GM12878 (cell line): ENCODE data around the gene HECTD3. TPM values are rescaled to one million over a fixed set of nuclear protein-coding genes. Genes with fewer than 3 reads are reported as not detected.

Experiments
- ATAC-seq: fragments of 200-7000 bp; cut with Tn5 transposase; 3 replicates; pipeline ENCODE4 v1.9.1; 2020; ENCODE audit warnings: mild to moderate bottlenecking, moderate library complexity
- BruUV-seq: library from RNA; stranded (reverse); fragments of 400-500 nt; replicated peaks from 2 replicates; lab custom pipeline; 2021; lab: Mats Ljungman, UMichigan
- CTCF ChIA-PET: fragments of 300-600 bp; sonication (Branson Sonifier 250); formaldehyde crosslinking; extraction: SDS; loops from one replicate; lab custom pipeline; 2021; ENCODE audit warnings: inconsistent platforms; lab: Yijun Ruan, JAX
- POLR2A ChIA-PET: fragments of 350-600 bp; formaldehyde crosslinking; extraction: SDS; loops from one replicate; lab custom pipeline; 2021; ENCODE audit warnings: inconsistent platforms; lab: Charles Lee
- RAD21 ChIA-PET: fragments of 300-600 bp; sonication (Branson Sonifier 250); formaldehyde crosslinking; loops from one replicate; lab custom pipeline; 2023; ENCODE audit warnings: antibody characterized with exemption; ENCODE audit not compliant: unreplicated experiment; lab: Charles Lee
- SMC1A ChIA-PET: fragments of 300-600 bp; sonication (Branson Sonifier 250); formaldehyde crosslinking; loops from one replicate; lab custom pipeline; 2023; ENCODE audit not compliant: unreplicated experiment, uncharacterized antibody; lab: Charles Lee
- DNase-seq: peaks from one replicate; pipeline ENCODE4 v3.0.0-alpha.2; 2011; ENCODE audit warnings: low read depth, low spot score
- FAIRE-seq: peaks from 3 replicates; lab custom pipeline; 2011; peaks lifted over from hg19 to GRCh38; lab: Jason Lieb, UNC
- H2AFZ ChIP-seq: 2 replicates; pipeline ENCODE4 v1.6.0; 2011; ENCODE audit warnings: low read depth, low read length, control low read depth; ENCODE audit not compliant: control insufficient read depth
- H3K27ac ChIP-seq: 2 replicates; pipeline ENCODE4 v1.5.1; 2011; ENCODE audit warnings: control low read depth; ENCODE audit not compliant: control insufficient read depth, insufficient read depth
- H3K27me3 ChIP-seq, 2 experiments: replicated peaks in 1 of 2; 2 replicates each; pipeline versions ENCODE4 v1.6.0 to v1.6.1; 2011; ENCODE audit warnings: low read length in 1 of 2; ENCODE audit not compliant: control insufficient read depth in 2 of 2, insufficient read depth in 2 of 2
- H3K36me3 ChIP-seq, 2 experiments: 2 replicates each; pipeline ENCODE4 v1.5.1; 2011; ENCODE audit warnings: low read length in 1 of 2; ENCODE audit not compliant: control insufficient read depth in 2 of 2, insufficient read depth in 2 of 2
- H3K4me1 ChIP-seq: 2 replicates; pipeline ENCODE4 v1.6.1; 2011; ENCODE audit warnings: mild to moderate bottlenecking, low read length, moderate library complexity, mixed read lengths; ENCODE audit not compliant: control insufficient read depth, insufficient read depth
- H3K4me2 ChIP-seq: 2 replicates; pipeline ENCODE4 v1.6.0; 2011; ENCODE audit warnings: control low read depth; ENCODE audit not compliant: control insufficient read depth, insufficient read depth
- H3K4me3 ChIP-seq: fragments of 200-600 bp; sonication (generic); 2 replicates; pipeline ENCODE4 v1.5.1; 2016
- H3K79me2 ChIP-seq: 2 replicates; pipeline ENCODE4 v1.6.0; 2011; ENCODE audit warnings: low read length; ENCODE audit not compliant: control insufficient read depth, insufficient read depth
- H3K9ac ChIP-seq: 2 replicates; pipeline ENCODE4 v1.8.0; 2011; ENCODE audit warnings: low read length, control low read depth, mixed read lengths; ENCODE audit not compliant: control insufficient read depth, insufficient read depth
- H3K9me3 ChIP-seq: replicated peaks from 3 replicates; pipeline ENCODE4 v1.5.1; 2011; ENCODE audit warnings: mild to moderate bottlenecking, low read length; ENCODE audit not compliant: control insufficient read depth, insufficient read depth
- H4K20me1 ChIP-seq: 2 replicates; pipeline ENCODE4 v1.6.0; 2011; ENCODE audit not compliant: control insufficient read depth, insufficient read depth
- E4F1 ChIP-seq: fragments of 450-650 bp; IDR thresholded peaks from 2 replicates; pipeline ENCODE4 v1.6.1; 2018; ENCODE audit warnings: borderline replicate concordance, mild to moderate bottlenecking; ENCODE audit not compliant: partially characterized antibody
- KLF5 ChIP-seq: fragments of 450-650 bp; IDR thresholded peaks from 2 replicates; pipeline ENCODE4 v1.6.1; 2014; ENCODE audit warnings: mild to moderate bottlenecking; ENCODE audit not compliant: partially characterized antibody
- NBN ChIP-seq: fragments of 450-650 bp; IDR thresholded peaks from 2 replicates; pipeline ENCODE4 v1.6.1; 2016
- POLR2A ChIP-seq: IDR thresholded peaks from 2 replicates; pipeline ENCODE4 v1.6.1; 2011; ENCODE audit warnings: low read depth, mild to moderate bottlenecking, low read length
- POU2F2 ChIP-seq: IDR thresholded peaks from 3 replicates; pipeline ENCODE4 v1.6.1; 2011; ENCODE audit warnings: low read depth, mild to moderate bottlenecking, low read length, borderline replicate concordance
- REST ChIP-seq: IDR thresholded peaks from 2 replicates; pipeline ENCODE4 v1.6.1; 2012; ENCODE audit warnings: mild to moderate bottlenecking, low read depth, low read length
- RUNX3 ChIP-seq: IDR thresholded peaks from 2 replicates; pipeline ENCODE4 v1.6.1; 2012; ENCODE audit warnings: low read length, inconsistent platforms
- TCF12 ChIP-seq: IDR thresholded peaks from 2 replicates; pipeline ENCODE4 v1.6.1; 2011; ENCODE audit warnings: low read depth, mild to moderate bottlenecking, low read length
- ZNF687 ChIP-seq: fragments of 450-650 bp; IDR thresholded peaks from 2 replicates; pipeline ENCODE4 v1.6.1; 2017; ENCODE audit warnings: mild to moderate bottlenecking, moderate library complexity
- WGBS: methylation state at CpG from one replicate; pipeline ENCODE4 v1.1.6; 2016; ENCODE audit warnings: low lambda C conversion rate; ENCODE audit not compliant: insufficient replicate concordance, insufficient coverage; ENCODE audit errors: missing lambda C conversion rate; 5-methylcytosine and 5-hydroxymethylcytosine counted together
- in situ Hi-C: fragments of 300-500 bp; cut with MboI; formaldehyde crosslinking; loops from 9 replicates; pipeline ENCODE4 v1.14.3; 2018; ENCODE audit warnings: mixed read lengths
- intact Hi-C: fragments of 100-400 bp; cut with micrococcal nuclease; formaldehyde crosslinking; loops from one replicate; pipeline ENCODE4 v1.14.2; 2022; ENCODE audit not compliant: unreplicated experiment
- polyA plus RNA-seq, 11 experiments: library from polyadenylated mRNA; depleted of rRNA in 4 of 11; unstranded in 6 of 11; stranded (reverse) in 5 of 11; fragments of >200 nt; fragmentation: Nextera tagmentation in 4 of 11; fragmentation: Illumina TruSeq in 1 of 11; extraction: Ambion mirVana in 4 of 11; extraction: Trizol in 1 of 11; gene quantifications; 1 replicate in 1 of 11; 2 replicates in 10 of 11; pipeline versions ENCODE4 v1.2.1 to v1.2.3, GENCODE V29; 2011 to 2016; ENCODE audit warnings: inconsistent platforms in 2 of 11, missing spikeins in 2 of 11, low read depth in 1 of 11
- total RNA-seq, 4 experiments: library from RNA; depleted of rRNA in 3 of 4; stranded (reverse); fragments of >200 nt in 3 of 4; fragmentation: Illumina TruSeq in 1 of 4; extraction: Trizol in 1 of 4; gene quantifications; 2 replicates each; pipeline versions ENCODE4 v1.2.1 to v1.2.3, GENCODE V29; 2013 to 2021
- TF ChIP-seq, protein P1 (sequence below): IDR thresholded peaks from 2 replicates; pipeline ENCODE4 v1.6.1; 2011; ENCODE audit warnings: low read depth, low read length, improper control_type of control experiment, borderline replicate concordance

HECTD3 gene
- total and polyA plus RNA-seq, 10 of the 15 experiments (the other 5 are each of a cell fraction or from before 2014, with no cell fraction given) = 3.4 to 30.4 (median 22.6) TPM

- in situ Hi-C loops = loop anchor here (5.0 kb wide), 3 partner anchors 290 to 570 kb away; partner anchors contain the start of genes NASP and TESK2
- no peaks in the 10 kb centered on the region for H4K20me1 ChIP-seq
- peaks cover 17% of the 10 kb centered on the region for H3K4me1 ChIP-seq
- ChIA-PET RAD21 (interaction anchor here (0.5 to 12.5 kb wide), 30 partner anchors 9 to 488 kb away, joined by 3 to 313 read pairs (median 4); partner anchors contain the start of genes BTBD19, CCDC163, EIF2B3 and MMACHC), SMC1A (interaction anchor here (0.5 to 12.5 kb wide), 35 partner anchors 12 to 573 kb away, joined by 3 to 284 read pairs (median 4); partner anchors contain the start of genes BEST4, CCDC163, EIF2B3 and MMACHC), CTCF (interaction anchor here (0.6 to 11.4 kb wide), 32 partner anchors 14 to 558 kb away, joined by 3 to 252 read pairs (median 6); partner anchors contain the start of genes BEST4, CCDC163, EIF2B3 and MMACHC), POLR2A (interaction anchor here (0.5 to 3.2 kb wide), 23 partner anchors 12 to 481 kb away, joined by 3 to 26 read pairs (median 5); partner anchors contain the start of genes BTBD19, EIF2B3, KIF2C and MUTYH)
- no TSS peak for BruUV-seq
- ATAC-seq (peak; percentile 83), DNase-seq (peak; percentile 90), FAIRE-seq (peak; percentile 65)
- H3K79me2 ChIP-seq = peaks cover 16% of the 10 kb centered on the region
- H3K36me3 ChIP-seq = peaks cover 3 to 10% of the 10 kb centered on the region in 2 experiments
- H3K9me3 ChIP-seq = no peaks in the 10 kb centered on the region
- intact Hi-C loops = loop anchor here (1.0 to 10.0 kb wide), 6 partner anchors 176 to 573 kb away; partner anchors contain the start of genes MUTYH, NASP, RNU5D-1 and TOE1
- H3K4me2 ChIP-seq = peak within 1 kb of the TSS; percentile 99
- H3K4me3 ChIP-seq = peak within 1 kb of the TSS; percentile 90
- WGBS = under 1% methylated on average over 21 of the region's 21 CpGs
- peak within 1 kb of the TSS; percentile 79 for H3K27ac ChIP-seq
- H3K27me3 ChIP-seq = no peaks in the 10 kb centered on the region
- H2AFZ ChIP-seq = peak within 1 kb of the TSS; percentile 100
- H3K9ac ChIP-seq = peak within 1 kb of the TSS; percentile 78
- TF ChIP-seq TCF12 (0 out of 2 replicates have a peak, but pooled peaks have one; percentile 15), ZNF687 (no peak), POLR2A (peak; percentile 86), REST (no peak), NBN (no peak), E4F1 (peak; percentile 54), POU2F2 (peak; percentile 61), RUNX3 (peak; percentile 40; the same call in 1 of the 2 replicates), KLF5 (no peak)
- TF ChIP-seq, protein P1, sequence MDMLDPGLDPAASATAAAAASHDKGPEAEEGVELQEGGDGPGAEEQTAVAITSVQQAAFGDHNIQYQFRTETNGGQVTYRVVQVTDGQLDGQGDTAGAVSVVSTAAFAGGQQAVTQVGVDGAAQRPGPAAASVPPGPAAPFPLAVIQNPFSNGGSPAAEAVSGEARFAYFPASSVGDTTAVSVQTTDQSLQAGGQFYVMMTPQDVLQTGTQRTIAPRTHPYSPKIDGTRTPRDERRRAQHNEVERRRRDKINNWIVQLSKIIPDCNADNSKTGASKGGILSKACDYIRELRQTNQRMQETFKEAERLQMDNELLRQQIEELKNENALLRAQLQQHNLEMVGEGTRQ = peak; percentile 87
Observed at GRCh38 chr1:45011837-45012638, 914 bp upstream of the HECTD3 start, which contains the start of gene UROD. Gene UROD (plus strand): TSS chr1:45012254. CDS start chr1:45012266, 12 bp downstream.
